GM19043 (cell line): ENCODE measurements around the gene AVL9.
"Not testable (repeated sequence)": the region's sequence is repeated elsewhere in the genome, so short reads cannot be mapped to it uniquely, and the experiment has no call there.

Experiments
- ATAC-seq: cut with Tn5 transposase; IDR thresholded peaks from one replicate; pipeline ENCODE4 v1.9.1; 2021; ENCODE audit warnings: low read depth; ENCODE audit not compliant: unreplicated experiment

Gene AVL9

GRCh38 chr7:32494946-32495297, 367 bp upstream of the AVL9 start:
- ATAC-seq = peak; percentile 5

GRCh38 chr7:32496052-32496813, 944 bp downstream of the AVL9 start:
- peak; percentile 0 for ATAC-seq

- ATAC-seq = not testable (repeated sequence)
Observed at GRCh38 chr7:32499755-32500154, 4.5 kb downstream of the AVL9 start.

GRCh38 chr7:32500216-32500615, 4.9 kb downstream of the AVL9 start:
- ATAC-seq = not testable (repeated sequence)

GRCh38 chr7:32500922-32501341, 5.6 kb downstream of the AVL9 start:
- peak; percentile 69 for ATAC-seq

GRCh38 chr7:32501522-32501921, 6.2 kb downstream of the AVL9 start:
- no peak for ATAC-seq

GRCh38 chr7:32502728-32503127, 7.4 kb downstream of the AVL9 start:
- no peak for ATAC-seq

GRCh38 chr7:32506266-32507054, 11.2 kb downstream of the AVL9 start:
- ATAC-seq = peak; percentile 64

GRCh38 chr7:32507414-32507813, 12.1 kb downstream of the AVL9 start:
- ATAC-seq = no peak

- no peak for ATAC-seq
Observed at GRCh38 chr7:32511791-32512190, 16.5 kb downstream of the AVL9 start.

- no peak for ATAC-seq
Observed at GRCh38 chr7:32513210-32513609, 17.9 kb downstream of the AVL9 start.

- peak; percentile 85 for ATAC-seq
Observed at GRCh38 chr7:32515890-32516550, 20.7 kb downstream of the AVL9 start.

- ATAC-seq = no peak
Observed at GRCh38 chr7:32516551-32517100, 21.3 kb downstream of the AVL9 start.

GRCh38 chr7:32518534-32519140, 23.3 kb downstream of the AVL9 start:
- no peak for ATAC-seq

GRCh38 chr7:32519763-32520162, 24.5 kb downstream of the AVL9 start:
- no peak for ATAC-seq

- no peak for ATAC-seq
Observed at GRCh38 chr7:32522746-32523530, 27.6 kb downstream of the AVL9 start.

GRCh38 chr7:32524631-32525030, 29.3 kb downstream of the AVL9 start:
- ATAC-seq = no peak

- no peak for ATAC-seq
Observed at GRCh38 chr7:32525839-32526238, 30.6 kb downstream of the AVL9 start.

GRCh38 chr7:32531402-32531801, 36.1 kb downstream of the AVL9 start:
- ATAC-seq = no peak

- no peak for ATAC-seq
Observed at GRCh38 chr7:32532086-32532485, 36.8 kb downstream of the AVL9 start.
